DND-41 (cell line): ENCODE measurements around the gene MAPK1.

Experiments used
- ATAC-seq: fragments of 200-7000 bp; cut with Tn5 transposase; 3 replicates; pipeline ENCODE4 v1.9.1; 2021; ENCODE audit warnings: low read depth; ENCODE audit not compliant: insufficient read depth
- DNase-seq: peaks from one replicate; pipeline ENCODE4 v3.0.0-alpha.2; 2020
- H2AFZ ChIP-seq: 2 replicates; pipeline ENCODE4 v1.6.0; 2012; ENCODE audit warnings: low read depth, low read length
- H3K27ac ChIP-seq: 2 replicates; pipeline ENCODE4 v1.5.1; 2012; ENCODE audit warnings: low read length, inconsistent platforms
- H3K27me3 ChIP-seq: fragments of 200-600 bp; sonication (generic); 2 replicates; pipeline ENCODE4 v1.6.0; 2012; ENCODE audit warnings: low read length, mild to moderate bottlenecking, inconsistent platforms; ENCODE audit not compliant: insufficient read depth, poor library complexity
- H3K36me3 ChIP-seq: 2 replicates; pipeline ENCODE4 v1.5.1; 2012; ENCODE audit warnings: low read length, inconsistent platforms; ENCODE audit not compliant: insufficient read depth
- H3K4me1 ChIP-seq: 2 replicates; pipeline ENCODE4 v1.5.1; 2012; ENCODE audit warnings: mild to moderate bottlenecking, low read length; ENCODE audit not compliant: insufficient read depth
- H3K4me2 ChIP-seq: 2 replicates; pipeline ENCODE4 v1.6.0; 2012; ENCODE audit warnings: mild to moderate bottlenecking, moderate library complexity, low read length, inconsistent platforms; ENCODE audit not compliant: insufficient read depth
- H3K4me3 ChIP-seq, 2 experiments: fragments of 200-600 bp in 1 of 2; shearing (Covaris generic) in 1 of 2; 2 replicates each; pipeline ENCODE4 v1.5.1; 2012 to 2016; ENCODE audit warnings: inconsistent platforms in 2 of 2, low read length in 2 of 2, mild to moderate bottlenecking in 2 of 2, low read depth in 1 of 2, moderate library complexity in 1 of 2
- H3K79me2 ChIP-seq: 2 replicates; pipeline ENCODE4 v1.6.0; 2012; ENCODE audit warnings: low read length, inconsistent platforms; ENCODE audit not compliant: insufficient read depth
- H3K9ac ChIP-seq: 2 replicates; pipeline ENCODE4 v1.6.0; 2012; ENCODE audit warnings: low read depth, mild to moderate bottlenecking, inconsistent platforms, low read length, moderate library complexity
- H3K9me3 ChIP-seq: 2 replicates; pipeline ENCODE4 v1.5.1; 2012; ENCODE audit warnings: low read length, moderate library complexity, mild to moderate bottlenecking, inconsistent platforms; ENCODE audit not compliant: insufficient read depth, severe bottlenecking
- H4K20me1 ChIP-seq: 2 replicates; pipeline ENCODE4 v1.6.0; 2012; ENCODE audit warnings: low read length; ENCODE audit not compliant: insufficient read depth
- CTCF ChIP-seq: IDR thresholded peaks from 2 replicates; pipeline ENCODE4 v1.5.1; 2012; ENCODE audit warnings: borderline replicate concordance, low read length, moderate library complexity, mild to moderate bottlenecking; ENCODE audit not compliant: poor library complexity, severe bottlenecking; ENCODE audit errors: extremely low read depth
- EZH2 ChIP-seq: IDR thresholded peaks from 3 replicates; pipeline ENCODE4 v1.6.1; 2012; ENCODE audit warnings: borderline replicate concordance, low read depth, mild to moderate bottlenecking, moderate library complexity, low read length, inconsistent platforms; ENCODE audit not compliant: severe bottlenecking

MAPK1 gene

GRCh38 chr22:21800552-21801303, 66.7 kb downstream of the MAPK1 start:
- Histone ChIP-seq H3K27ac (no peak overlapping the region), H3K79me2 (peaks cover 12% of the 10 kb centered on the region), H3K4me3 (no peak overlapping the region), H3K9ac (no peak overlapping the region), H3K4me1 (no peaks in the 10 kb centered on the region), H3K36me3 (peaks cover 94% of the 10 kb centered on the region), H2AFZ (no peak overlapping the region), H3K27me3 (no peaks in the 10 kb centered on the region), H4K20me1 (peaks cover 12% of the 10 kb centered on the region; the same call in 1 of the 2 replicates), H3K9me3 (no peaks in the 10 kb centered on the region), H3K4me2 (no peak overlapping the region)
- no peak for DNase-seq
- no peak for ATAC-seq
- TF ChIP-seq CTCF (no peak), EZH2 (no peak)

GRCh38 chr22:21797444-21798221, 69.8 kb downstream of the MAPK1 start:
- no peak for TF ChIP-seq EZH2
- no peak for TF ChIP-seq CTCF
- Histone ChIP-seq H3K9ac (no peak overlapping the region), H3K9me3 (no peaks in the 10 kb centered on the region), H3K79me2 (peaks cover 9% of the 10 kb centered on the region; the same call in 1 of the 2 replicates), H3K36me3 (peaks cover 85% of the 10 kb centered on the region), H3K27ac (no peak overlapping the region), H2AFZ (no peak overlapping the region), H3K27me3 (no peaks in the 10 kb centered on the region), H3K4me2 (no peak overlapping the region), H3K4me3 (no peak overlapping the region), H3K4me1 (no peaks in the 10 kb centered on the region), H4K20me1 (peaks cover 9% of the 10 kb centered on the region; the same call in 1 of the 2 replicates)
- ATAC-seq (no peak), DNase-seq (no peak)

GRCh38 chr22:21796863-21797262, 70.6 kb downstream of the MAPK1 start:
- no peak overlapping the region for H3K4me3 ChIP-seq
- H3K4me2 ChIP-seq: no peak overlapping the region
- H3K9me3 ChIP-seq: no peaks in the 10 kb centered on the region
- H3K4me1 ChIP-seq: no peaks in the 10 kb centered on the region
- H4K20me1 ChIP-seq: peaks cover 5% of the 10 kb centered on the region; the same call in 1 of the 2 replicates
- no peak overlapping the region for H2AFZ ChIP-seq
- peaks cover 5% of the 10 kb centered on the region; the same call in 1 of the 2 replicates for H3K79me2 ChIP-seq
- TF ChIP-seq CTCF (no peak), EZH2 (no peak)
- H3K27ac ChIP-seq: no peak overlapping the region
- ATAC-seq (no peak), DNase-seq (no peak)
- H3K9ac ChIP-seq: no peak overlapping the region
- no peaks in the 10 kb centered on the region for H3K27me3 ChIP-seq
- H3K36me3 ChIP-seq: peaks cover 83% of the 10 kb centered on the region
